ENCODE measurements around the gene CYGB. TPM values are rescaled to one million over a fixed set of nuclear protein-coding genes. Genes with fewer than 3 reads are reported as not detected.

CYGB gene
- polyA plus RNA-seq, 1 donor (not counting 4 experiments of a cell fraction or from before 2014, with no cell fraction given): 10.3 TPM

GRCh38 chr17:76492989-76493501, 44.5 kb downstream of the CYGB start:
- Histone ChIP-seq H3K36me3 (ENCODE audit: control insufficient read depth in 2 of 2, extremely low read depth in 1 of 2, insufficient read depth in 2 of 2, low read length in 2 of 2) (peaks cover 5 to 6% of the 10 kb centered on the region in 2 experiments), H3K9ac (ENCODE audit: control insufficient read depth, extremely low read depth, insufficient read depth, low read length) (peak overlapping the region; percentile 45), H3K27ac (ENCODE audit: control insufficient read depth, insufficient read depth, low read length) (peak overlapping the region; percentile 22), H3K4me2 (ENCODE audit: control insufficient read depth, extremely low read depth, insufficient read depth, low read depth, low read length) (peak overlapping the region; percentile 58), H4K20me1 (ENCODE audit: control insufficient read depth, extremely low read depth, insufficient read depth, low read length) (peaks cover 21% of the 10 kb centered on the region), H3K9me3 (ENCODE audit: control insufficient read depth, low read depth, low read length) (no peaks in the 10 kb centered on the region), H3K27me3 (ENCODE audit: control insufficient read depth, extremely low read depth, insufficient read depth, low read length) (no peaks in the 10 kb centered on the region), H3K4me3 (ENCODE audit: control insufficient read depth in 2 of 3, extremely low read depth in 1 of 3, insufficient read depth in 2 of 3, low read depth in 1 of 3, low read length in 3 of 3) (no peak overlapping the region), H3K79me2 (ENCODE audit: control insufficient read depth, insufficient read depth, low read length) (peaks cover 33% of the 10 kb centered on the region), H2AFZ (ENCODE audit: control insufficient read depth, low read length) (no peak overlapping the region), H3K4me1 (ENCODE audit: control insufficient read depth, extremely low read depth, insufficient read depth, low read length) (peaks cover 34% of the 10 kb centered on the region), H3K9me1 (ENCODE audit: control insufficient read depth, extremely low read depth, insufficient read depth, low read length) (peaks cover 3% of the 10 kb centered on the region)
- DNase-seq (ENCODE audit: low read depth, low spot score) (no peak), FAIRE-seq (peak; percentile 20)
- dilution Hi-C loops (cut with MboI; ENCODE audit: extremely low pct_ligation_motif_present, low sequenced_read_pairs): no loop called here
- TF ChIP-seq EZH2 (IDR thresholded peaks at IDR 0.05; ENCODE audit: low read length): no peak
- TF ChIP-seq CTCF (optimal IDR thresholded peaks at IDR 0.05 in 1 of 3, IDR thresholded peaks at IDR 0.05 in 1 of 3, conservative IDR thresholded peaks at IDR 0.05 in 1 of 3; ENCODE audit: extremely low read depth in 1 of 3, insufficient read depth in 2 of 3, low read length in 3 of 3): no peak

GRCh38 chr17:76492123-76492988, 45.2 kb downstream of the CYGB start:
- Histone ChIP-seq H2AFZ (ENCODE audit: control insufficient read depth, low read length) (no peak overlapping the region), H3K4me3 (ENCODE audit: control insufficient read depth in 2 of 3, extremely low read depth in 1 of 3, insufficient read depth in 2 of 3, low read depth in 1 of 3, low read length in 3 of 3) (no peak overlapping the region)
- TF ChIP-seq CTCF (optimal IDR thresholded peaks at IDR 0.05 in 1 of 3, IDR thresholded peaks at IDR 0.05 in 1 of 3, conservative IDR thresholded peaks at IDR 0.05 in 1 of 3; ENCODE audit: extremely low read depth in 1 of 3, insufficient read depth in 2 of 3, low read length in 3 of 3): no peak
- no peak for TF ChIP-seq EZH2 (IDR thresholded peaks at IDR 0.05; ENCODE audit: low read length)

More at GRCh38 chr17:76492123-76492988, 45.2 kb downstream of the CYGB start:
- H3K27me3 ChIP-seq (ENCODE audit: control insufficient read depth, extremely low read depth, insufficient read depth, low read length): no peaks in the 10 kb centered on the region
- H3K4me2 ChIP-seq (ENCODE audit: control insufficient read depth, extremely low read depth, insufficient read depth, low read depth, low read length): peak overlapping the region; percentile 58
- FAIRE-seq (no peak), DNase-seq (ENCODE audit: low read depth, low spot score) (no peak)
- no peaks in the 10 kb centered on the region for H3K9me3 ChIP-seq (ENCODE audit: control insufficient read depth, low read depth, low read length)
- no peaks in the 10 kb centered on the region for H3K9me1 ChIP-seq (ENCODE audit: control insufficient read depth, extremely low read depth, insufficient read depth, low read length)
- peaks cover 6 to 7% of the 10 kb centered on the region in 2 experiments for H3K36me3 ChIP-seq (ENCODE audit: control insufficient read depth in 2 of 2, extremely low read depth in 1 of 2, insufficient read depth in 2 of 2, low read length in 2 of 2)
- peaks cover 26% of the 10 kb centered on the region for H3K79me2 ChIP-seq (ENCODE audit: control insufficient read depth, insufficient read depth, low read length)
- dilution Hi-C loops (cut with MboI; ENCODE audit: extremely low pct_ligation_motif_present, low sequenced_read_pairs): no loop called here
- H3K27ac ChIP-seq (ENCODE audit: control insufficient read depth, insufficient read depth, low read length): peak overlapping the region; percentile 22
- H3K9ac ChIP-seq (ENCODE audit: control insufficient read depth, extremely low read depth, insufficient read depth, low read length): peak overlapping the region; percentile 45
- H3K4me1 ChIP-seq (ENCODE audit: control insufficient read depth, extremely low read depth, insufficient read depth, low read length): peaks cover 27% of the 10 kb centered on the region
- peaks cover 16% of the 10 kb centered on the region for H4K20me1 ChIP-seq (ENCODE audit: control insufficient read depth, extremely low read depth, insufficient read depth, low read length)
